Measurements from ENCODE around the gene TSPAN2.
A peak's percentile ranks its signal among the peaks of the same experiment; 100 is the strongest.

The TSPAN2 gene

DNA sequence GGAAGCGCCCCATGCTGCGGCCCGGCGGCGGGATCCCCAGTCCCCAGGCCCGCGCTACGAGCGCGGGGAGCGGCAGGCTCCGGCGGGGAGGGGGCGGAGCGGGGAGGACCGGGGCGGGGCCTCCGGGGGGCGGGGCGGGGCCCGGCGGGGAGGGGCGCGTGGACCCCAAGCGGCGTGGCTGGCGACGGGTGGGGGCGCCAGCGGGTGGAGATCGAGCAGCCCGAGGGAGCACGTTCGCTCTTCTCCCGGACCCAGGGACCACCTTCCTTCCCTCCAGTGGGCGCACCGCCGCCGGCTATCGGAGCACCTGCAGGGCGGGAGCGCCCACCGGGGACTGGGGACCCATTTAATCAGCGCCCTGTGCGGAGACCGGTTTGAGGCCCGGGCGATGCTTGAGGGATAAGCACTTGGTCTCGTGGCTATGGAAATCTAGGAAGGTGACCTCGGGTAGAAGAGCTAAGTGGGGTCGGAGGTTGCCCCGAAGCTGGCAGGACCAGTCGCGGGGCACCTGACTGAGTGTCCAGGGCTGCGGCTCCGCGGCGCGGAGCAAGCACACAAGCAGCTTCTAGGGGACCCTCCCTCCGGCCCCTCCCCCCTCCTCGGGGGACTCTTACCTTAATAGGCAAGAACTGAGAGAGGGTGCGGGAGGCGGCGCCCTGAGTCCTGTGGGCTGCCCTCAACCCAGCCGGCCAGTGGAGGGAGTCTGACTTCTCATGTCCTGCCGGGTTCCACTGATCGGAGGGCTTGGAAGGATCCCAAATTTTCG, at the start of gene TSPAN2:
TSS of gene TSPAN2 (minus strand) at position 84 of the 766 bp plus-strand sequence. CDS start at position 13, 71 bp downstream.
- DNase-seq (ENCODE audit: low read depth), result no peak

DNA sequence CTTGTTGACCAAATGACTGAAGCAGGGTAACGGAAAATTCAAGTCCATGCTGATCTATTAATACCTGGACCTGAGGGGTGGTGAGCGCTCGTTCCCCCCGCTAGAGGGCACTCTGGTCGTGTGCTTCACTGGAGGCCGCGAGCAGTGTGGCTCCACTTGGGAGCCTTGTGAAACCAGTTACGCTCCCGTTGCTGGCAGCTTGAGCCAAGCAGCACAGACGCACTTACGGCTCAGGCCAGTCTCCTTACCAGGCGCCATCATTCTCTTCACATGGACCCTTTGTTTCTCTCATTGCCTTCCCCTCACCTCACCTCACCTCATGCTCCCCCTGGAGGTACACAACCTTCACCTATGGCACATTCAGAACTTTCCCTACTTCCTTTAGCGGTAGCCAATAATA, 49.7 kb upstream of the TSPAN2 start:
- peak; percentile 79 for DNase-seq (ENCODE audit: low read depth)

DNA sequence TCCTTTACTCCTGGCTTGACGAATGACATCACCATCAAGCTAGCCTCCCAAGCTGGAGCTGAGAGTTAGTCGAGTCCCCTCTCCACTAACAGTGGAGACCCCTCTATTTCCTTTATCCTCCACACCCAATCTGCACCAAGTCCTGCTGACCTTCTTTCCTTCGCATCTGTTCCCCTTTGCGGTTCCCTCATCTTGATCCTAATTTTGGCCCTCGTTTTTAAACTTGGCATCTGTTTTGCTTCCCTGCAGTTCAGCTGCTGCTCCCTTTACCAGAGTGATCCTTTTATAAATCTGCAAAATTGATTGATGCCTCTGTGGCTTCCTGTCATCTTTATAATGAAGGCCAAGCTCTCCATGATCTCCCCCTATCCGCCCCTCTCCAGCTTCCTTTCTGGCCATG, 49.0 kb upstream of the TSPAN2 start:
- DNase-seq (ENCODE audit: low read depth), result no peak

DNA sequence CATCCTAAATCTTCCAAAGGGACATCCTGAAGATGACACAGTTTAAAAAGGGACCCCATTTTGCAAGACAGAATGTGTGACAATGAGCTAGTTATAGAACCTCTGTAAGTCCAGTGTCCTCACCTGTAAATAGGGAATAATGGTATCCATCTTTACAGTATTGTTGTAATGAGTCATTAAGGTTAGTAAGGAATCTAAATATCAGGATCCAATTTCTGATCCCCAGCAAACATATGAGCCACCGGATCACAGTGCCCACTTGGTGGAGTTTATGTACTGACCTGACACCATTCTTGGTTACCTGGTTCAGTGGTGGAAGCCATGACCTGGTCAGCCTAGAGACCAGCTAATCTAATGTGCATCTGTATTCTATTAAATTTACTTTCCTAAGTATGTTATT, 47.9 kb upstream of the TSPAN2 start:
- DNase-seq (ENCODE audit: low read depth), result no peak

DNA sequence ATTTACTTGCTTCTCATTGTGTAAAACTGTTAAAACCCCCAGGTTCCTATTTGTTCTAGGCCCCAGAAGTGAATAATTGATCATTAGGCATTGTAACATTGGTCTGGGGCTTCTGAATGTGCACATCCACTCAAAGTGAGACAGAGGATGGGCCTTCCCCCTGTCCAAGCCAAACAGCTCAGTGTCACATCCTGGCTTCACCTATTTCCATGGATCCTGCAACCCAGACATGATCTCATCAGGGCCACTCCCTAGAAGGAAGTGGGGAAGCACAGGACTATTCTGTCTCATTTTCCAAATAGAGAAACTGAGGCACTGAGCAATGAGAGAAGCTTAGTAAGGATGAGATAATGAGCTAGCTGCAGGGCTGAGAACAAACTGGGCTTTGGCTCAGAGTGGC, 47.4 kb upstream of the TSPAN2 start:
- DNase-seq (ENCODE audit: low read depth), result no peak

DNA sequence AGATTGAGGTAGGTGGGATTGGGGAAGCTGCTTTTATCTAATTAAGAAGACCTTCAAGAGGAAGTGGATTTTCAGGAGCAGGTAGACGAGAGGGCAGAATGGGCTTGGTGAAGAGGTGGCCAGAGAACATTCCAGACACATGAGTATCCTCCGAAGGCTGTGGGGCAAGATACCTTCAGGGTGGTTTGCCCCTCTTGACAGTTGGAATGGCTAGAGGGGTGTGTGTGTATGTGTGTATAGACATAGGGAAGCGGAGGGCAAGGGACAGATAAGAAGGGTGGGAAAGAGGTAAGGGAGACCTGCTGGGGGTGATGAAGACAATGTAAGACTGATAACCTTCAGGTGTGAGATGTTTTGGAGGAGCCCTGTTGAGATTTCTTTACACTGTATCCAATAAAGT, 46.8 kb upstream of the TSPAN2 start:
- no peak for DNase-seq (ENCODE audit: low read depth)

DNA sequence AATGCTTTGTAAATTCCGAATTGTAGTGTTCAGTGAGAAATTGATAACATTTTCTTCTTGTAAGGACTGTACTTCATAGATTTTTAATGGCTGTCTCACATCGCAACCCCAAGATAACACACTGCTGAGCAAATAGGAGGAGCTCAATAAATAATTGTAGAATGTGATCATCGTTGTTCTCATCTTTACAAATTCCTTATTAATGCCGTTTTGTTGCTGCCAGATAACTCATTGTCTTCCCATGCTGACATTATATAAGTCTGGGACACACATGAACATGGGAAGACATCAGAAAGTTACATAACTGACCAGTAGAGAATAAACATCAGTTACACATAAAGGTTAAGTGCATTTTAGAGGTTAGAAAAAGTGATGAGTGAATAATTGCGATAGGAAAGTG, 46.4 kb upstream of the TSPAN2 start:
- no peak for DNase-seq (ENCODE audit: low read depth)

DNA sequence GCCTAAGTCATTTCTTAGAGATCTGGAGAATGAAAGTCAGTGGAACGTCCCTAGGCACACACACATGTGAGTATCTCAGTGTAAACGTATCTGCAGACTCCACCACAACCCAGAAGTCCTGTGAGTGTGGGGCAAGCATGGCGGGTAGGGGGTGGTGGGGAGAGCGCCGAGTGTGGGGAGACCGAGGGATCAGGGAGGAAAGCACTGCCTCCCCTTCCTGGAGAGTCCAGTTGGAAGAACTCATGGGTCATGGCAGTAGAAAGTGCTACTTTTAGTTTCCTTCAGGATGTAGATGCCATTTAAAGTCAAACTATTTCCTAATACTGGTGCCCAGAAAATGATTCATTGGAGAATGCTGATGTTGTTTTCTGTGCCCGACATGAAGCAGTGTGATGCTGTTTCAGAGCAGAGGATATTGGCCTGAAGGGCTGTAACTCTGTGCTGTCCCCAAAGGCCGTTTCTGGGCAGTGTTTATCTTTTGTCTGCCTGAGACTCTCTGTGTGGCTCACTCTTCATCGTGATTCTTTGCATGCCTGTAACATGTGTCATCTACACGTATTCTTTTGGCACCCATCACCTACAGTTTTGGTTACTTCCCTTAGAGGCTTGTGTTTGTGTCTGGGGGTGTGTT, 45.7 kb upstream of the TSPAN2 start:
- peak; percentile 70 for DNase-seq (ENCODE audit: low read depth)

DNA sequence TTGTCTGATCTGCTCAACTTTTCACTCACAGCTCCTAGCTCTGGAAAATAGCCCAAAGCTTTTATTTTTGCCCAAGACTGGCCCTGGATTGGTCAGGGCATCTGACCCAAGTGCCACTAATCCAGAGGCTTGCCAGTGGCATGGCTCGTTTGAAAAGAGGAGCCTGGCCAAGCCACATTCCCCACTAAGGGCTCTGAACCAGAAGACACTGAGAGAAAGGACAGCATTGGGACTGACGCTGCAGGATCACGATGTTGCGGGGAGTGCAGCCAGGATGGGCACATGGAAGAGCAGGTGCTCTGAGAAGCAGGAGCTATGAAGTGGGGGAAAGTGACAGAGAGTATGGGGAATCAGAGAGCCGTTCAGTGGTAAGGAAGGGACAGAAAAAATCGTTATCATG, 44.9 kb upstream of the TSPAN2 start:
- no peak for DNase-seq (ENCODE audit: low read depth)

DNA sequence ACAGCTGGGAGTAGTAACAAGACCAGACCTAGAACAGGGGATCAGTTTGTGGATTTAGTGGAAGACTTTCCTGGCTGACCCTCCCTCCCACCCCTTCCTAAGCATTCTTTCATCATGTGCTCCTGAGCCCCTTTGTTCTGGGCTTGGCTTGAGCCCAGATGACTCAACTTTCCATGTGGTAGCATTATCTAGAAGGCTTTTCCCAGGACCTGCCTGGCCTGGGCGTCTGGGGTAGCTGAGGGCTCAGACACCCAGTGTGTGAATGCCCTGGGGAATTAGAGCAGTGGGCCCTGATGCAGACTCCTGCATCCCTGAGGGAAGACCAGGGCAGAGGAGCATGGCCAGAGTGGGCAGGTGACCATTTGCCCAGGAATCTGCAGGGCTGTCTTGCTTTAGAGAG, 44.1 kb upstream of the TSPAN2 start:
- peak; percentile 45 for DNase-seq (ENCODE audit: low read depth)

DNA sequence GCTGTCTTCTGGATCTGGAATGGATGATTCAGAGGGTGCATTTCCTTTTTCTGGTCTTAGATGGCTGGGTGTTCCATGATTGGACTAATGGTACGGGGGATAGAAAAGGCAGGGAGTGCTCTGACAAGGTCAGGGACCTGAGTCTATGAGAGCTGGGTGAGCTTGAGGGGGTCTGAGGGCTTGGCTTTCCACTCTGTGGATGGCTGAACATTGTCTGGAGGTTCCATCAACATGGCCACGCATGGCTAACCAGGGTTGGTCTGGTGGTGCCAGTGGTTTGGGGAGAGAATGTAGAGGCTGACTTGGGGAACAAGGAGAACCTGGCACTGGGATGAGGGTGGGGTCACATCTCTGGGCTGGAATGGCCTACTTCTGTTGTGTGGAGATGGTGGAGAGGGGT, 41.5 kb upstream of the TSPAN2 start:
- DNase-seq (ENCODE audit: low read depth), result no peak

DNA sequence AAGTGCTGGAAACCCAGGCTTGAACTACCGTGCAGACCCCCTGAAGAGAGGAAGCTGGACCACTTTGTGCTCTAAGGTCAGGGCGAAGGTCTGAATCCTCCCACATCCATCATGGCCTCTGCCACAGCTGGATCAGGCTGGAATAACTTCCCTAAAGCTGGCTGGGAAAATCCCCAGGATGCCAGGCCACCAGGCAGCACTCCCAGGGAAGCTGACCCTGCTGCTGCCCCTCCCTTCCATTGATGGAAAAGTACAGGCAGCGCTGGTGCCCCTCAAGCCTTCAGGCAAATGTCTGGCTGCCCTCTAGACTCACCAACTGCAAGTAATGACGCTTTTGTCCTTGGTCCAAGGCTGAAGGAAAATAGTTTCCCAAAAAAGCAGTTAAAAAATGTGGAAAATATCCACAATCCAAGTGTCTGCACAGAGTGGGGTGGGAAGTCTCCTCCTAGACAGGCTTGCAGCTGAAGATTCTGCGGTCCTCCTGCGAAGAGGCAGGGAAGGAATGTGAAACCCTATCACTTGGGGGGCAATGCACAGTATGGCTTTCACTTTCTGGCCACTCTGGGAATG, 39.9 kb upstream of the TSPAN2 start:
- no peak for DNase-seq (ENCODE audit: low read depth)

DNA sequence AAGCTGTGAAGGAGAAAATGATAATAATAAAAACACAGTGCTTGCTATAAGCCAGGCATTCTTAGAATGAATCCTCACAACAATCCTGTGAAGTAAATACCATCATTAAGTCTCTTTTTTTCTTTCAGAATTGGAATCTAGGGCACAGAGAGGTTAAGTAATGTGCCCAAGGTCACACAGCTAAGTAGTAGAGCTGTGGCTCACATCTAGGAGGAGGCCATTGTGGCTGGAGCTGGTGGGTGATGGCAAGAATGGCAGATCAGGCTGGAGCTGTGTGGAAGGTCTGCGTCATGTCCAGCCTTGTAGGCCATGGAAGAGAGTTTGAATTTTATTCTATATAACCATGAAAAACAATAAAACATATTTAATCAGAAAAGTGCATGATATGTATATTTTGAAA, 38.2 kb upstream of the TSPAN2 start:
- no peak for DNase-seq (ENCODE audit: low read depth)

DNA sequence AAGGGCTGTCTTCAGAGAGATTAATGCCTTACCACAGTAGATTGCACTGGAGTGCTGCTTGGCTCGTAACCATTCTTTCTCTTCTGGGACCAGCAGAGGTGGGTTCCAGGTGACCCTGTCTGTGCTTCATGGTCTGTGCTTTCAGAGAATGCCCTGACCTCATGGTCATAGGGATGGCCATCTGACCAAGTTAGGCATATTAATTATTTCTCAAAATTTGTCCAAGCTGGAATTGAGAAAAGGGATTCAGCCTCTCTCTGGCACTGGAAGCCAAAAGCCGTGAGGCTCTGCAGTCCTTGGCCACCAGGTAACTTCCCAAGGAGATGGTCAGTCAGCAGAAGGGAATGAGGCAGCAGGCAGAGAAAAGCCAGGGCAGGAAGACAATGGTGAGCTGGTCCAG, 37.2 kb upstream of the TSPAN2 start:
- DNase-seq (ENCODE audit: low read depth), result no peak

DNA sequence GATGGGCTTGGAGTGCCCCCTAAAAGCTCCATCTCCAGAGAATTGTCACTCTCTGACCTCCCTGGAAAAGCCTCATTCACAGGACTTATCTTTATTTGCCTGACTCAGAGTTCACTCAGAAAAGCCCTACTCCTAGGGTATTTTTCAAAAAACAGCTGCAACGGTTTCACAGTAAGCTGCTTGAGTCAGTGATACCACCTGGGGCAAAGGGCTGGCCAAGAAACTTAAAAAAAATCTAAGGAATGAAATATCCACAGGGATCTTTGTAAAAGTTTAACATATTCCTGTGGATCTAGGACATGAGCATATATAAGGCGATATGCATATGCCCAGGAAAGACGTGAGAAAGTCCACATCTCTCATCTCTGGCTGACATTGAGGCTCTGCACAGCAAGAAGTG, 33.8 kb upstream of the TSPAN2 start:
- DNase-seq (ENCODE audit: low read depth), result no peak

DNA sequence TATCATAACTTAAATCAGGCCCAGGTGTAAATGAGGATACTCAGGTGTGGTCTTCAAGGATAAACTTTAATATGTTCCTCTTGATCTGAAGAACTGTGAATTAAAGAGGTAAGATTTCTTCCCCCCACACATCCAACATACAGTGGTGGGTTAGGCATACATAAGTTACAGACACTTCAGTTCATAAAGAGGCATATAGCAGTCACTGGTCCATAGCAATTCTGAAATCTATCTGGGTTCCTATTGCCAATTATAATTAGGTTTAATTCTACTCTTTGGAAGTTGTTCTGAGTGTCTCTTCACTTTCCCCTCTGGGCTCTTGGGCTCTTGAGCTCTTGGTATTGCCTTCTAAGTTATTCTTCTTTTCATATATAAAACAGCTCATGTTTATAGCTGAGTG, 32.5 kb upstream of the TSPAN2 start:
- DNase-seq (ENCODE audit: low read depth), result no peak

DNA sequence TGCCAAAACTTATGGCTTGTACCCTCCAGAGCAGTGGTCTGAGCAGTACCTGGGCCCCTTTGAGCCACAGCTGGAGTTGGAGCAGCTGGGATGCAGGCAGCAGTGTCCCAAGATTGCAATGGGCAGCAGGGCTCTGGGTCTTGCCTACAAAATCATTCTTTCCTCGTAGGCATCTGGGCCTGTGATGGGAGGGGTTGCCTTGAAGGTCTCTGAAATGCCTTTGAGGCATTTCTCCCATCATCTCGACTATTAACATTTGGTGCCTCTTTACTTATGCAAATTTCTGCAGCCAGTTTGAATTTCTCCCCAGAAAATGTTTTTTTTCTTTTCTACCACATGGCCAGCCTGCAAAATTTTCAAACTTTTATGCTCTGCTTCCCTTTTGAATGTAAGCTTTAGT, 31.0 kb upstream of the TSPAN2 start:
- DNase-seq (ENCODE audit: low read depth), result no peak

DNA sequence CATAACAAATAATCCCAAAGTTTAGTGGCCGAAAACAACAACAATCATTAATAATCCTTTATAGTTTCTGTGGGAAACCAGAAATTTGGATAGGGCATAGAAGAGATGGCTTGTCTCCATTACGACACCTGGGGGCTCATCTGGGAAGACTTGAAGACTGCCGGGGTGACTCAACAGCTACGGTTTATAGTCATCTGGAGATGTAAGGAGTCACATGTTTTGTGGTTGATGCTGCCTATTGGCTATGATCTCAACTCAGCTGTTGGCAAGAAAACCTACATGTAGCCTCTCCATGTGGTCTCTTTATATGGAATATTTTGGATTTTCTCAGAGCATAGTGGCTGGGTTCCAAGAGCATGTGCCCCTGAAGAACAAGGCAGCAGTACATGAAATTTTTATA, 29.3 kb upstream of the TSPAN2 start:
- no peak for DNase-seq (ENCODE audit: low read depth)

DNA sequence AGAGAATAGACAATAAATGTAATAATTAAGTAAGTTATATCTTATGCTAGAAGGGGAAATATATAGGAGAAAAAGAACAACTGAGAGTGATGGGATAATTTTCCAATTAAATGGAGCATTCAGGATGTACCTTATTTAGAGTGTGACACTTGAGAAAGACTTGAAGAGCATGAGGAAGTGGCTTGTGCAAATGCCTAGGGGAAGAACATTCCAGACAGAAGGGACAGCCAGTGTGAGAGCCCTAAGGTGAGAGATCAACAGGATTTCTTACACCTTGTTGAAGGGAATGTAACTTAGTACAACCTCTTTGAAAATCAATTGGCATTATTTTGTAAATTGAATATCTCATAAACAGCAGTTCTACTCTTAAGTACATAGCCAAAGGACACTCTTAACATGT, 28.8 kb upstream of the TSPAN2 start:
- DNase-seq (ENCODE audit: low read depth), result no peak

DNA sequence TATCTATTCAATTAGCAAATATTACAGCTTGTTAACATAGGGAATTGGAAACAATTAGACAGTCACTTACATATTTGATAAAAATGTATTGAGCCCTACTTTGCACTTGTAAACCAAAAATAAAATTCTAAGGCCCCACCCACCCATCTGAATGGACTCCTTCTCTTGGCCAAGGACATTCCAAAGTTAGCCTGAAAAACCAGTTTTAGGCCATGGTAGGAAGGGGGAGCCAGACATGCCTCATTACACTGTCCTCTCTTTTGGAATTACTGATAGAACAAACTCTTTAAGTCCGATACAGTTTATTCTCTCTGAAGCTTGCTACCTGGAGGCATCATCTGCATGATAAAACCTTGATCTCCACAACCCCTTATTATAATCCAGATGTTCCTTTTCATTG, 28.0 kb upstream of the TSPAN2 start:
- DNase-seq (ENCODE audit: low read depth), result no peak

DNA sequence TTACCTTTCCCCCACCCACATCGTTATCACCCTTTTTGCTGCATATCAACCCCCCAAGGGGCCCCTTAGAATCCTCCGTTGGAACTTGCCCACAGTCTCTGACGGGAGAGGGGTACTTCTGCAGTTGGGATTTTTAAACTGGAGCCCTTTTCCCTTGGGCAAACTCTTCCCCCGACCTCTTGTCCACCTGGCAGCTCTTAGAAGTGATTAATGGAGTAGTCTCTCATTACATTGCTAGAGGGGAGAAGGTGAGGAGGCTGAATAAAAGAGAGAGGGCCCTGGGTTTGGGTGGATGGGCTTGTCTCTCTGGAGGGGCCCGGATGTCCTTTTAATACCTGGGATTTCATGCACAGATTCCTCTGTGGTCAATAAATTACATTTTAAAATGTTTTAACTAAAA, 27.2 kb upstream of the TSPAN2 start:
- DNase-seq (ENCODE audit: low read depth), result no peak

DNA sequence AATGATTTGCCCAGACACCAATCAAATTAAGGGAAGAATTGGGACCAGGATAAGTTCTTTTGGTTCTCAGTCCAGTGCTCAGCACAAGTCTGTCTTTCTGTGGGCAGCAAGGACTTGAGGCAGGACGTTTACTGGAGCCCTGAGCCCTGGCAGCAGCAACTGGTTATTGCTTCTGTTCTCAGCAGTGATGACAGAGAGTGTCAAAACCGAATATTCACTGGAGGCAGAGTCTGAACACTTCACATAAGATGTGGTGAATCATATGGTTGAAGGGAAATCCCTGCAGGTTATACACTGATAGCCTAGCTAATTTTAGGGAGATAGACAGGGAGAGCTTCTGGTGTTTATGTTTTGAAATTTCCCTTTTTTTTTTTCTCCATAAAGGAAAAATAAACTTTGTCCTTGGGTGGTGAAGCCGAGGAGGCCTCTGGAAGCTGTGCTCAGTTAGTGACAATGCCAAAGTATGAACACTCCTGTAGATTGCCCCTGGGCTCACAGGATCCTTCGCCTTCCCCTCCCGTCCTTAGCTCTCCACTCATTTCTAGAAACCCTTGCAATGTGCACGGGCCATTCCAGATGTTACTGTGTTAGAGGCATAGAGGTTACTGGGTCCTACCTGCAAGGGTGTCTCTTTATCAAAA, 26.3 kb upstream of the TSPAN2 start:
- DNase-seq (ENCODE audit: low read depth), result no peak

DNA sequence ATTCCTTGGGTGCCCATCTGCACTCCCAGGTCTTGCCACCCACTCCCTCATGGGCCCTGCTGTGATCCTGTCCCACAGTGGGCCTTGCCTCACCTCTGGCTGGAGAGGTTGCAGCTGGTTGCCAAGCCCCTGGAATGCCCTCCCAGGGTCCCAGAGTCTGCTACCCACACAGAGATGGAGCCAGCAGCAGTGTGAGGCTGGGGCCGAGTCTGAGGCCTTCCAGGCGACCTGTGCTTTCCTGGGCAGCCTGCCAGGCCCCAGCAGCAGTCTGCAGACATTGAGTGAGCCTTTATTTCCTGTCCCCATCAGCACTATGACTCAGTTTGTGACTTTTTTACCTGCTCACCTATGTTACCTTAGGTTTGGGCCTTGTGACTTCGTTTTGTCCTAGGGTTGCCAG, 25.0 kb upstream of the TSPAN2 start:
- no peak for DNase-seq (ENCODE audit: low read depth)
